Stomach (tissue), 9 donors: ENCODE data around the gene NRL. TPM values are rescaled to one million over a fixed set of nuclear protein-coding genes. Genes with fewer than 3 reads are reported as not detected.

ENCODE experiments used
- DNase-seq, 2 donors: peaks; one replicate each; pipeline versions ENCODE4 v3.0.0 to v3.0.0-alpha.2; 2013 to 2019
- H3K27ac ChIP-seq, 5 donors: fragments of 200-600 bp in 4 of 5; sonication (generic) in 4 of 5; one replicate each; pipeline ENCODE4 v1.5.1; 2013 to 2019; ENCODE audit warnings: mild to moderate bottlenecking in 1 of 5, moderate library complexity in 1 of 5
- H3K27me3 ChIP-seq, 3 donors: fragments of 200-600 bp; sonication (generic); one replicate each; pipeline ENCODE4 v1.5.1; 2017 to 2019; ENCODE audit warnings: mixed run types in 1 of 3
- H3K36me3 ChIP-seq, 4 donors: fragments of 200-600 bp; sonication (generic); 1 replicate in 3 of 4; 2 replicates in 1 of 4; pipeline ENCODE4 v1.5.1; 2016 to 2019
- H3K4me1 ChIP-seq, 4 donors: fragments of 200-600 bp; sonication (generic); one replicate each; pipeline ENCODE4 v1.5.1; 2016 to 2019
- H3K4me3 ChIP-seq, 4 donors: fragments of 200-600 bp; sonication (generic) in 3 of 4; one replicate each; pipeline ENCODE4 v1.5.1; 2016 to 2019; ENCODE audit warnings: mild to moderate bottlenecking in 1 of 4
- H3K9me3 ChIP-seq, 4 donors: fragments of 200-600 bp; sonication (generic); one replicate each; pipeline ENCODE4 v1.5.1; 2016 to 2019
- CTCF ChIP-seq, 7 experiments: fragments of 450-650 bp in 4 of 7; fragments of 200-600 bp in 3 of 7; sonication (generic) in 3 of 7; IDR thresholded peaks; one replicate each; pipeline ENCODE4 v1.5.1; 2016 to 2019; ENCODE audit warnings: antibody characterized with exemption in 7 of 7, control low read depth in 2 of 7, mild to moderate bottlenecking in 1 of 7
- EP300 ChIP-seq: sonication (generic); formaldehyde crosslinking; IDR thresholded peaks from one replicate; pipeline ENCODE4 v1.6.1; 2017; ENCODE audit warnings: antibody characterized with exemption
- POLR2A ChIP-seq, 4 donors: fragments of 450-650 bp; IDR thresholded peaks; one replicate each; pipeline ENCODE4 v1.6.1; 2016; ENCODE audit warnings: antibody characterized with exemption in 4 of 4, control low read depth in 2 of 4, mild to moderate bottlenecking in 1 of 4, moderate library complexity in 1 of 4
- POLR2AphosphoS5 ChIP-seq, 3 donors: sonication (generic); formaldehyde crosslinking; IDR thresholded peaks; one replicate each; pipeline ENCODE4 v1.6.1; 2016; ENCODE audit warnings: antibody characterized with exemption in 3 of 3
- WGBS, 5 donors: extraction: QIAGEN DNeasy Blood & Tissue Kit in 3 of 5; methylation state at CpG; one replicate each; pipeline versions ENCODE4 v1.1.5 to v1.1.7; 2013 to 2018; 5-methylcytosine and 5-hydroxymethylcytosine counted together
- intact Hi-C: fragments of 100-400 bp; cut with DNase I; formaldehyde crosslinking; loops from one replicate; pipeline ENCODE4 v1.15.1; 2023; ENCODE audit warnings: low total_unique reads
- polyA plus RNA-seq, 3 donors: library from polyadenylated mRNA; stranded (reverse); fragments of 200-250 nt; gene quantifications; one replicate each; pipeline ENCODE4 v1.2.3, GENCODE V29; 2013
- total RNA-seq, 5 donors: library from RNA; depleted of rRNA; stranded (reverse); fragments of >200 nt; gene quantifications; one replicate each; pipeline versions ENCODE4 v1.1.0 to v1.2.3, GENCODE V29; 2014 to 2016
- donor health status: healthy with polysubstance abuse.
- donor health status: Bipolar disorder and iron deficiency.
- donor health status: healthy.

Gene NRL
- total and polyA plus RNA-seq, 8 donors: 0.92 to 69.2 (median 1.3) TPM; not detected in 1

- Histone ChIP-seq H3K9me3 (no peaks in the 10 kb centered on the region), H3K36me3 (no peaks in the 10 kb centered on the region), H3K4me3 (no peak overlapping the region), H3K27me3 (no peaks in the 10 kb centered on the region), H3K27ac (no peak overlapping the region), H3K4me1 (peaks cover 4 to 28% (median 15%) of the 10 kb centered on the region in 4 donors)
- WGBS, 5 donors: 81 to 92% (median 83%) methylated on average over 2 of the region's 2 CpGs
- intact Hi-C loops: no loop called here
- no peak for DNase-seq
- TF ChIP-seq POLR2AphosphoS5 (IDR thresholded peaks at IDR 0.05) (no peak), CTCF (IDR thresholded peaks at IDR 0.05) (no peak)
Measured at GRCh38 chr14:24088095-24088494, 26.7 kb downstream of the NRL start.

GRCh38 chr14:24087004-24087403 lies 27.7 kb downstream of the NRL start:
- intact Hi-C loops: no loop called here
- Histone ChIP-seq H3K9me3 (no peaks in the 10 kb centered on the region), H3K36me3 (no peaks in the 10 kb centered on the region), H3K4me1 (peaks cover 0 to 18% (median 8%) of the 10 kb centered on the region in 4 donors), H3K4me3 (no peak overlapping the region), H3K27me3 (peaks cover 0 to 8% (median 0%) of the 10 kb centered on the region in 3 donors), H3K27ac (no peak overlapping the region)
- TF ChIP-seq EP300: no peak
- WGBS, 5 donors: 84 to 93% (median 89%) methylated on average over 1 of the region's 1 CpG
- DNase-seq: no peak

GRCh38 chr14:24086193-24086955 lies 28.4 kb downstream of the NRL start:
- intact Hi-C loops: no loop called here
- 78 to 87% (median 83%) methylated on average over 3 of the region's 3 CpGs for WGBS, 5 donors
- peaks cover 0 to 12% (median 0%) of the 10 kb centered on the region in 3 donors for H3K27me3 ChIP-seq
- H3K27ac ChIP-seq: no peak overlapping the region
- no peak for DNase-seq
- peaks cover 0 to 18% (median 8%) of the 10 kb centered on the region in 4 donors for H3K4me1 ChIP-seq
- no peak overlapping the region for H3K4me3 ChIP-seq
- H3K9me3 ChIP-seq: no peaks in the 10 kb centered on the region
- TF ChIP-seq CTCF (IDR thresholded peaks at IDR 0.05) (no peak), POLR2AphosphoS5 (IDR thresholded peaks at IDR 0.05) (no peak), EP300 (no peak), POLR2A (IDR thresholded peaks at IDR 0.05) (no peak)
- H3K36me3 ChIP-seq: no peaks in the 10 kb centered on the region

- Histone ChIP-seq H3K36me3 (no peaks in the 10 kb centered on the region), H3K4me1 (peaks cover 6 to 18% (median 17%) of the 10 kb centered on the region in 4 donors), H3K27me3 (peaks cover 0 to 17% (median 0%) of the 10 kb centered on the region in 3 donors), H3K4me3 (no peak overlapping the region), H3K9me3 (no peaks in the 10 kb centered on the region), H3K27ac (no peak overlapping the region)
- WGBS, 5 donors: 90 to 100% (median 93%) methylated on average over 3 of the region's 3 CpGs
- no peak for DNase-seq
- intact Hi-C loops: no loop called here
- TF ChIP-seq POLR2A (IDR thresholded peaks at IDR 0.05) (no peak), CTCF (IDR thresholded peaks at IDR 0.05) (no peak), POLR2AphosphoS5 (IDR thresholded peaks at IDR 0.05) (no peak), EP300 (no peak)
Measured at GRCh38 chr14:24085215-24085614, 29.5 kb downstream of the NRL start.

GRCh38 chr14:24084440-24084839 lies 30.3 kb downstream of the NRL start:
- no peaks in the 10 kb centered on the region for H3K36me3 ChIP-seq
- peaks cover 0 to 17% (median 0%) of the 10 kb centered on the region in 3 donors for H3K27me3 ChIP-seq
- no peak for TF ChIP-seq EP300
- no peak for TF ChIP-seq POLR2A (IDR thresholded peaks at IDR 0.05)
- no peak for TF ChIP-seq POLR2AphosphoS5 (IDR thresholded peaks at IDR 0.05)
- TF ChIP-seq CTCF (IDR thresholded peaks at IDR 0.05): no peak
- no peak overlapping the region for H3K27ac ChIP-seq
- 89 to 98% (median 95%) methylated on average over 2 of the region's 2 CpGs for WGBS, 5 donors
- no peak overlapping the region for H3K4me3 ChIP-seq
- intact Hi-C loops: no loop called here
- H3K4me1 ChIP-seq: peaks cover 6 to 19% (median 17%) of the 10 kb centered on the region in 4 donors
- no peaks in the 10 kb centered on the region for H3K9me3 ChIP-seq
- no peak for DNase-seq
